ENCODE measurements around the gene CLRN2.

Gene CLRN2

DNA sequence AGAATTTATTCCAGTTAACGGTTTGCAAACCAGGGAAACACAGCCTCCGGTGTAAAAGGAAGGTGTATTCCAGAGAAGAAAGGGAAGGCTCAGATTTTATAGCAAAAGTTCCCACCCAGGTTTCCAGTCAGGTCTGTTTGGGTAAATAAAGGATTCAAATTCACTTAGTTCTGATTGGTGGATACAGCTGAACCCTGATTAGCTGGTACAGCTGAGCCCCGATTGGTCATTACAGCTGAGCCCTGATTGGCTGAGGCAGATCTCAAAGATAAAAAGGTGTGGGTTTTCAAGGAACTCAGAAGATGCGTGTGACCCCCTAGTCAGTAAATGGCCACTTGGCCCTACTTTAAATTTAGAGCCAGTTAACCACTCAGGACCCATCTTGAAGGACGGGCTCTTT is 6.6 kb downstream of the CLRN2 start:
- TF ChIP-seq, protein P1, sequence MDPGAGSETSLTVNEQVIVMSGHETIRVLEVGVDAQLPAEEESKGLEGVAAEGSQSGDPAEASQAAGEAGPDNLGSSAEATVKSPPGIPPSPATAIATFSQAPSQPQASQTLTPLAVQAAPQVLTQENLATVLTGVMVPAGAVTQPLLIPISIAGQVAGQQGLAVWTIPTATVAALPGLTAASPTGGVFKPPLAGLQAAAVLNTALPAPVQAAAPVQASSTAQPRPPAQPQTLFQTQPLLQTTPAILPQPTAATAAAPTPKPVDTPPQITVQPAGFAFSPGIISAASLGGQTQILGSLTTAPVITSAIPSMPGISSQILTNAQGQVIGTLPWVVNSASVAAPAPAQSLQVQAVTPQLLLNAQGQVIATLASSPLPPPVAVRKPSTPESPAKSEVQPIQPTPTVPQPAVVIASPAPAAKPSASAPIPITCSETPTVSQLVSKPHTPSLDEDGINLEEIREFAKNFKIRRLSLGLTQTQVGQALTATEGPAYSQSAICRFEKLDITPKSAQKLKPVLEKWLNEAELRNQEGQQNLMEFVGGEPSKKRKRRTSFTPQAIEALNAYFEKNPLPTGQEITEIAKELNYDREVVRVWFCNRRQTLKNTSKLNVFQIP (CRISPR knock-in tag; IDR thresholded peaks at IDR 0.05; ENCODE audit: borderline replicate concordance, low read depth): no peak
- TF ChIP-seq BACH2 (CRISPR knock-in tag; IDR thresholded peaks at IDR 0.05; ENCODE audit: borderline replicate concordance): no peak
- TF ChIP-seq ZNF8 (CRISPR knock-in tag; IDR thresholded peaks at IDR 0.05): no peak
- no peak for TF ChIP-seq ESRRG (CRISPR knock-in tag; IDR thresholded peaks at IDR 0.05)
- TF ChIP-seq, protein P2, sequence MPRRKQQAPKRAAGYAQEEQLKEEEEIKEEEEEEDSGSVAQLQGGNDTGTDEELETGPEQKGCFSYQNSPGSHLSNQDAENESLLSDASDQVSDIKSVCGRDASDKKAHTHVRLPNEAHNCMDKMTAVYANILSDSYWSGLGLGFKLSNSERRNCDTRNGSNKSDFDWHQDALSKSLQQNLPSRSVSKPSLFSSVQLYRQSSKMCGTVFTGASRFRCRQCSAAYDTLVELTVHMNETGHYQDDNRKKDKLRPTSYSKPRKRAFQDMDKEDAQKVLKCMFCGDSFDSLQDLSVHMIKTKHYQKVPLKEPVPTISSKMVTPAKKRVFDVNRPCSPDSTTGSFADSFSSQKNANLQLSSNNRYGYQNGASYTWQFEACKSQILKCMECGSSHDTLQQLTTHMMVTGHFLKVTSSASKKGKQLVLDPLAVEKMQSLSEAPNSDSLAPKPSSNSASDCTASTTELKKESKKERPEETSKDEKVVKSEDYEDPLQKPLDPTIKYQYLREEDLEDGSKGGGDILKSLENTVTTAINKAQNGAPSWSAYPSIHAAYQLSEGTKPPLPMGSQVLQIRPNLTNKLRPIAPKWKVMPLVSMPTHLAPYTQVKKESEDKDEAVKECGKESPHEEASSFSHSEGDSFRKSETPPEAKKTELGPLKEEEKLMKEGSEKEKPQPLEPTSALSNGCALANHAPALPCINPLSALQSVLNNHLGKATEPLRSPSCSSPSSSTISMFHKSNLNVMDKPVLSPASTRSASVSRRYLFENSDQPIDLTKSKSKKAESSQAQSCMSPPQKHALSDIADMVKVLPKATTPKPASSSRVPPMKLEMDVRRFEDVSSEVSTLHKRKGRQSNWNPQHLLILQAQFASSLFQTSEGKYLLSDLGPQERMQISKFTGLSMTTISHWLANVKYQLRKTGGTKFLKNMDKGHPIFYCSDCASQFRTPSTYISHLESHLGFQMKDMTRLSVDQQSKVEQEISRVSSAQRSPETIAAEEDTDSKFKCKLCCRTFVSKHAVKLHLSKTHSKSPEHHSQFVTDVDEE (CRISPR knock-in tag; IDR thresholded peaks at IDR 0.05): no peak
- no peak for TF ChIP-seq OSR1 (CRISPR knock-in tag; IDR thresholded peaks at IDR 0.05)
- no peak for TF ChIP-seq ZFP3 (CRISPR knock-in tag; IDR thresholded peaks at IDR 0.05)
- TF ChIP-seq, protein P3, sequence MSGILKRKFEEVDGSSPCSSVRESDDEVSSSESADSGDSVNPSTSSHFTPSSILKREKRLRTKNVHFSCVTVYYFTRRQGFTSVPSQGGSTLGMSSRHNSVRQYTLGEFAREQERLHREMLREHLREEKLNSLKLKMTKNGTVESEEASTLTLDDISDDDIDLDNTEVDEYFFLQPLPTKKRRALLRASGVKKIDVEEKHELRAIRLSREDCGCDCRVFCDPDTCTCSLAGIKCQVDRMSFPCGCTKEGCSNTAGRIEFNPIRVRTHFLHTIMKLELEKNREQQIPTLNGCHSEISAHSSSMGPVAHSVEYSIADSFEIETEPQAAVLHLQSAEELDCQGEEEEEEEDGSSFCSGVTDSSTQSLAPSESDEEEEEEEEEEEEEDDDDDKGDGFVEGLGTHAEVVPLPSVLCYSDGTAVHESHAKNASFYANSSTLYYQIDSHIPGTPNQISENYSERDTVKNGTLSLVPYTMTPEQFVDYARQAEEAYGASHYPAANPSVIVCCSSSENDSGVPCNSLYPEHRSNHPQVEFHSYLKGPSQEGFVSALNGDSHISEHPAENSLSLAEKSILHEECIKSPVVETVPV (CRISPR knock-in tag; IDR thresholded peaks at IDR 0.05): no peak
- TF ChIP-seq TOX (CRISPR knock-in tag; IDR thresholded peaks at IDR 0.05; ENCODE audit: borderline replicate concordance): no peak
- no peak for TF ChIP-seq ZFP30 (CRISPR knock-in tag; IDR thresholded peaks at IDR 0.05)
- TF ChIP-seq ZNF70 (CRISPR knock-in tag; IDR thresholded peaks at IDR 0.05): no peak
- no peak for ATAC-seq

DNA sequence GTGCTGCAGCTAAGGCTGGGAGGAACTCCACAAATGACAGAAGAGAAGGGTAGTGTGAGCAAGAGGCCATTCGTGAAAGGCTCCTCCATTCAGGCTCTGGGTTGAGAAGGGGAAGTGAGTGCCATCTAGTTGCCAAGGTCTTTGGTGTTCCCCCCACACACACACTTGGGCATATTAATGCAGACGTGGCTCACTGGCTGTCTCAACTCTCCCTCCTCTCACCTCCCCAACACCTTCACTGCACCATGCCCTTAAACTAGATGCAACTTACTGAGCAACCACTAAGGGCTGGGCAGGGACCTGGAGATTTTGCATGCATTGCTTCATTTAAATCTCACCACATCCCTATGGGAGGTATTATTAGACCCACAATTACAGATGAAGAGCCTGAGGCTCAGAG is 8.7 kb downstream of the CLRN2 start:
- ATAC-seq: no peak
- TF ChIP-seq, protein P2 (CRISPR knock-in tag; IDR thresholded peaks at IDR 0.05): no peak
- no peak for TF ChIP-seq ZNF70 (CRISPR knock-in tag; IDR thresholded peaks at IDR 0.05)
- TF ChIP-seq ESRRG (CRISPR knock-in tag; IDR thresholded peaks at IDR 0.05): no peak
- no peak for TF ChIP-seq ZNF8 (CRISPR knock-in tag; IDR thresholded peaks at IDR 0.05)
- TF ChIP-seq, protein P4, sequence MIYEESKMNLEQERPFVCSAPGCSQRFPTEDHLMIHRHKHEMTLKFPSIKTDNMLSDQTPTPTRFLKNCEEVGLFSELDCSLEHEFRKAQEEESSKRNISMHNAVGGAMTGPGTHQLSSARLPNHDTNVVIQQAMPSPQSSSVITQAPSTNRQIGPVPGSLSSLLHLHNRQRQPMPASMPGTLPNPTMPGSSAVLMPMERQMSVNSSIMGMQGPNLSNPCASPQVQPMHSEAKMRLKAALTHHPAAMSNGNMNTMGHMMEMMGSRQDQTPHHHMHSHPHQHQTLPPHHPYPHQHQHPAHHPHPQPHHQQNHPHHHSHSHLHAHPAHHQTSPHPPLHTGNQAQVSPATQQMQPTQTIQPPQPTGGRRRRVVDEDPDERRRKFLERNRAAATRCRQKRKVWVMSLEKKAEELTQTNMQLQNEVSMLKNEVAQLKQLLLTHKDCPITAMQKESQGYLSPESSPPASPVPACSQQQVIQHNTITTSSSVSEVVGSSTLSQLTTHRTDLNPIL (CRISPR knock-in tag; IDR thresholded peaks at IDR 0.05; ENCODE audit: low read depth): no peak
- TF ChIP-seq BACH2 (CRISPR knock-in tag; IDR thresholded peaks at IDR 0.05; ENCODE audit: borderline replicate concordance): no peak

DNA sequence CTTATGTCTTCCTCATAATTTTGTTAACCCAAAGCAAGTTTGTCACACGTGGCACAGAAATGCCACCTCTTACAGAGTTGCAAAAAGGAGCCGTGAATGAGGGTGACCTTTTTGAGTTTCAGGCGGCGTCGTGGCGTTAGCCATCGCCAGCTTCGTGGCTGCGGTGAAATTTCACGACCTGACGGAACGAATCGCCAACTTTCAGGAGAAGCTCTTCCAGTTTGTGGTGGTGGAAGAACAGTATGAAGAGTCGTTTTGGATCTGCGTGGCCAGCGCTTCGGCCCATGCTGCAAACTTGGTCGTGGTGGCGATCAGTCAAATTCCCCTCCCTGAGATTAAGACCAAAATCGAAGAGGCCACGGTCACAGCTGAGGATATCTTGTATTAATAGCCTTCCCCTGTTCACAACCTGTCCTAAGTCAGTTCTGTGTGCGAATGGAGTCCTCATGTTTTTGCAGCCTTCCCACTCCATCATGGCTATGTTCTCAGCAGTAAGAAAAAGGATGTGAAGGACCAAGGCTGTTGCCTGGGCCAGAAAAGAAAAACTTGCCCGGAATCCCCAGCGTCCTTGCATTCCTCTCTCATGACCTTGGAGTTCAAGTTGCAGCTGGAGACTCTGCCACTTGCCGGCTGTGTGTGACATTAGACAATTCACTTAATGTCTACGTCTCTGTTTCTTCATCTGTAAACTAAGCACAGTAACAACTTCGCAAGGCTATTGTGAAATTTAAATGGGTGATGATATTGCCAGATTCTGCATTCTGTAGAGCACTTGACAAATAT is 11.9 kb downstream of the CLRN2 start:
- no peak for ATAC-seq
- TF ChIP-seq BACH2 (CRISPR knock-in tag; IDR thresholded peaks at IDR 0.05; ENCODE audit: borderline replicate concordance): no peak
- TF ChIP-seq ZNF565 (CRISPR knock-in tag; conservative IDR thresholded peaks at IDR 0.05; ENCODE audit: low read depth): no peak
- TF ChIP-seq CSDC2 (CRISPR knock-in tag; IDR thresholded peaks at IDR 0.05): no peak
- TF ChIP-seq SNAI2 (CRISPR knock-in tag; IDR thresholded peaks at IDR 0.05): no peak
- no peak for TF ChIP-seq ZC3H10 (CRISPR knock-in tag; IDR thresholded peaks at IDR 0.05)
- no peak for TF ChIP-seq TOX (CRISPR knock-in tag; IDR thresholded peaks at IDR 0.05; ENCODE audit: borderline replicate concordance)
- no peak for TF ChIP-seq ESRRG (CRISPR knock-in tag; IDR thresholded peaks at IDR 0.05)
- TF ChIP-seq, protein P1 (CRISPR knock-in tag; IDR thresholded peaks at IDR 0.05; ENCODE audit: borderline replicate concordance, low read depth): no peak
- TF ChIP-seq TCF4 (CRISPR knock-in tag; IDR thresholded peaks at IDR 0.05; ENCODE audit: borderline replicate concordance): no peak
- TF ChIP-seq ARNTL (CRISPR knock-in tag; IDR thresholded peaks at IDR 0.05; ENCODE audit: borderline replicate concordance, low read depth): no peak
- TF ChIP-seq, protein P4 (CRISPR knock-in tag; IDR thresholded peaks at IDR 0.05; ENCODE audit: low read depth): no peak
- TF ChIP-seq ZNF70 (CRISPR knock-in tag; IDR thresholded peaks at IDR 0.05): no peak
- TF ChIP-seq RARB (CRISPR knock-in tag; IDR thresholded peaks at IDR 0.05): no peak
- TF ChIP-seq GLIS3 (CRISPR knock-in tag; IDR thresholded peaks at IDR 0.05): no peak
- TF ChIP-seq ISL1 (CRISPR knock-in tag; IDR thresholded peaks at IDR 0.05): no peak
- TF ChIP-seq ZFP3 (CRISPR knock-in tag; IDR thresholded peaks at IDR 0.05): no peak
- no peak for TF ChIP-seq ZFP30 (CRISPR knock-in tag; IDR thresholded peaks at IDR 0.05)
- TF ChIP-seq ZNF8 (CRISPR knock-in tag; IDR thresholded peaks at IDR 0.05): no peak
